NT2/D1 (cell line): Measurements from ENCODE around the gene C10orf143.

Experiments
- DNase-seq: peaks from one replicate; pipeline ENCODE4 v3.0.0-alpha.2; 2011; ENCODE audit warnings: low read depth, low spot score
- H3K27me3 ChIP-seq: 2 replicates; pipeline ENCODE4 v1.6.0; 2011; ENCODE audit warnings: mild to moderate bottlenecking; ENCODE audit not compliant: insufficient read length, insufficient read depth
- H3K36me3 ChIP-seq: 2 replicates; pipeline ENCODE4 v1.6.1; 2011; ENCODE audit warnings: mild to moderate bottlenecking, low read length, mixed read lengths; ENCODE audit not compliant: insufficient read depth, insufficient read length
- H3K4me1 ChIP-seq: 2 replicates; pipeline ENCODE4 v1.5.1; 2011; ENCODE audit not compliant: insufficient read depth, insufficient read length
- H3K4me3 ChIP-seq: 2 replicates; pipeline ENCODE4 v1.5.1; 2011; ENCODE audit warnings: low read depth; ENCODE audit not compliant: insufficient read length
- H3K9ac ChIP-seq: 2 replicates; pipeline ENCODE4 v1.6.0; 2011; ENCODE audit warnings: low read depth; ENCODE audit not compliant: insufficient read length
- H3K9me3 ChIP-seq: 2 replicates; pipeline ENCODE4 v1.5.1; 2011; ENCODE audit warnings: mild to moderate bottlenecking, low read length; ENCODE audit not compliant: insufficient read depth
- SUZ12 ChIP-seq: IDR thresholded peaks from 2 replicates; pipeline ENCODE4 v1.6.1; 2011; ENCODE audit not compliant: insufficient read length, insufficient read depth; ENCODE audit errors: extremely low read depth
- YY1 ChIP-seq: IDR thresholded peaks from 2 replicates; pipeline ENCODE4 v1.6.1; 2011; ENCODE audit not compliant: insufficient read length, insufficient read depth
- ZNF274 ChIP-seq: IDR thresholded peaks from 2 replicates; pipeline ENCODE4 v1.6.1; 2011; ENCODE audit warnings: mild to moderate bottlenecking, low read depth, low read length

Gene C10orf143

DNA sequence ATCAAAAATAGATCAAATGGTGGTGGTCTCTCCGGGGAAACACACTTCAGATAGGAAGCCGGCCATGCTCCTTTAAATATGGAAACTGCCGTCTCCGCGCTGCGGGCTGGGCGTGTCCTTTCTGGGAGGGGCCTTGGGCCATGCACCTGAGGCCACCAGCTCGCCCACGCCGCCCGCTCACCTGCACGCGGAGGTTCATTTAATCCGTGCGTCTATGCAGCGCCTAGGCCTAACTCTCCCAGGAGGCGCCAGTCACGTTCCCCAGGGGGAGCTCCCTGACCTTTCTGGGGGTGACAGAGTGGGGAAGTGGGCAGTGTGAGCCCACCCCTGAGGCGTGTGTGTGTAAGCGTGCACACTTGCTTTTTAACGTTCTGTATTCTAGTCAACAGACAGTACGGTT is 64.0 kb downstream of the C10orf143 start:
- H3K9ac ChIP-seq = no peak overlapping the region
- H3K27me3 ChIP-seq = no peaks in the 10 kb centered on the region
- no peaks in the 10 kb centered on the region for H3K36me3 ChIP-seq
- no peaks in the 10 kb centered on the region for H3K9me3 ChIP-seq
- no peak for DNase-seq
- H3K4me1 ChIP-seq = no peaks in the 10 kb centered on the region
- no peak overlapping the region for H3K4me3 ChIP-seq
- TF ChIP-seq SUZ12 = no peak
- TF ChIP-seq ZNF274 = no peak
- no peak for TF ChIP-seq YY1

- H3K4me1 ChIP-seq = no peaks in the 10 kb centered on the region
- TF ChIP-seq YY1 (no peak), ZNF274 (no peak), SUZ12 (no peak)
- H3K9ac ChIP-seq = no peak overlapping the region
- no peaks in the 10 kb centered on the region for H3K9me3 ChIP-seq
- no peak overlapping the region for H3K4me3 ChIP-seq
- H3K27me3 ChIP-seq = no peaks in the 10 kb centered on the region
- H3K36me3 ChIP-seq = no peaks in the 10 kb centered on the region
- DNase-seq = no peak
Measured at GRCh38 chr10:130045801-130046321, 64.8 kb downstream of the C10orf143 start.

DNA sequence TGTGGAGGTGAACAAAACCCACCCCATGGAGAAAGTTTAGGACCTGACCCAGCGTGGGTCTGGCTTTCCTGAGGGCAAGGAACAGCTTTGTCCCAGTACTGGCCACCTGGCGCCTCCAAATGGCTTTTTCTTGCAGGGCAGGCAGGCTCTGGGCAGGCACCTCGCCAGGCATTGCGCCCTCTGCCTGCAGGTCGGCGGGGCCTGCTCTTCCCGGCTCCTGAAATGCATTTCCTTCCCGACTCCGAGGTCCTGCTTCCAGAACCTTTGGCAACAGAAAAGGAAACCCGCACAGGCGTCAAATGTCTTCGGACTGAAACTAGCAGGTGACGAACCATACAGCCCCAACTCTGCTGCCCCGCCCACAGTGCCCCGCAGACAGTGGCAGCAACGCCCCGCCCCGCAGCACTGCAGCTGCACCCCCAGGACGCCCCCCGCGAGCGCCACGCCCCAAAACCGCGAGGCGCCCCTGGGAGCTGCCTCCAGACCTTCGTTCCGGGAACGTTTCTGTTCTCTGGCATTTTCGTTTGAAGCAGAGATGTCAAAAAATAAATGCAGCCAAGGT is 65.5 kb downstream of the C10orf143 start:
- Histone ChIP-seq H3K9ac (no peak overlapping the region), H3K4me3 (no peak overlapping the region), H3K4me1 (no peaks in the 10 kb centered on the region), H3K27me3 (no peaks in the 10 kb centered on the region), H3K9me3 (no peaks in the 10 kb centered on the region), H3K36me3 (no peaks in the 10 kb centered on the region)
- DNase-seq = peak; percentile 8
- TF ChIP-seq SUZ12 = no peak
- no peak for TF ChIP-seq YY1
- TF ChIP-seq ZNF274 = no peak

DNA sequence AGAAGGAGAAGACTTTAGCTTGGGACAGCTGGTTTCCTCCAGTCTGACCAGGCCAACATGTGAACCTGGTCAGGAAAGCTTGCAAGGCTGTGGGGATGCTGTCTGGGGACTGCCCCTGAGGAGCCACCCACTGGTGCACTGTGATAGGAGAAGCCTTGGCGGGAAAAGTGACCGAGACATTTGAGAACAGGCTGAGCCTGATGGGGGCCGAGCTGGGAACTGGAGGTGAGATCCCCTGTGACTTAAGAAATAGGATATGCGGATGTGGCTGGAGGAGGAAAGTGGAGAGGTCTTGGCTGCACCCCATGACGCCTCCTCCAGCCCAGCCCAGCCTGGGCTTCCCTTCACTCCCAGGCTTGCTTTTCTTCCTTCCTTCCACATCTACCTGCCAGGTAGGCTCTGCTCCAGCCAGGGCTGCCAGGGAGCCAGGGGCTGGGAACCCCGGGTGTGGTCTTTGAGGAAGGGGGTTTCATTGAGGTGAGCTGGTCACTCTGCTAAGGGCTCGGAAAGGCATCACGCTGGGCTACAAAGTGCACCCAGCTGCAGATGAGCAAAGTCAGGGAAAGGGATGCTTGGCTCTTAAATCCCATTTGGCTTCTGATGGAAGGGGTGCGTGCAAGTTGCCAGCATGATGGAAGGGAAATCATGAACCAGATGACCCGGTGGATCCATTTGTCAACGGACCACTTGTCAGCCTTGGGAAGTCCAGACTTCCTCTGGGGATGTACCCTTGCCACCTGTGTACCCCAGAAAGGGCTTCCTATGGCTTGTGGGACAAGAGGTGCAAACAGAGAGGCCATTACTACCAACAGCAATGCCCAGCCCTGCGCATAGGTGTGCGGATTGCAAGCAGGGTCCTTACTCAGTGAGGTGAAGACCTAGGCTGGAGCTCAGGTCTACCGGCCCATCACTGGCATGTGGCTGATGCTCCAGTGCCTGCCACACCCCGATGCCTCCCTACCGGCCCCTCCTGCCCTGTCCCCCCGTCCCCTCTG is 66.3 kb downstream of the C10orf143 start:
- no peak for DNase-seq
- H3K4me3 ChIP-seq = no peak overlapping the region
- no peak for TF ChIP-seq SUZ12
- TF ChIP-seq ZNF274 = no peak
- TF ChIP-seq YY1 = no peak
- H3K9me3 ChIP-seq = no peaks in the 10 kb centered on the region
- no peaks in the 10 kb centered on the region for H3K36me3 ChIP-seq
- H3K9ac ChIP-seq = no peak overlapping the region
- H3K27me3 ChIP-seq = no peaks in the 10 kb centered on the region
- H3K4me1 ChIP-seq = no peaks in the 10 kb centered on the region

GRCh38 chr10:130043491-130043890 is 67.1 kb downstream of the C10orf143 start:
- Histone ChIP-seq H3K4me1 (no peaks in the 10 kb centered on the region), H3K9me3 (no peaks in the 10 kb centered on the region), H3K4me3 (no peak overlapping the region), H3K36me3 (no peaks in the 10 kb centered on the region), H3K9ac (no peak overlapping the region), H3K27me3 (no peaks in the 10 kb centered on the region)
- TF ChIP-seq YY1 (no peak), ZNF274 (no peak), SUZ12 (no peak)
- DNase-seq = no peak

GRCh38 chr10:130042381-130042780 is 68.2 kb downstream of the C10orf143 start:
- H3K9ac ChIP-seq = no peak overlapping the region

More at GRCh38 chr10:130042381-130042780, 68.2 kb downstream of the C10orf143 start:
- Histone ChIP-seq H3K4me3 (no peak overlapping the region), H3K9me3 (no peaks in the 10 kb centered on the region), H3K4me1 (no peaks in the 10 kb centered on the region), H3K36me3 (no peaks in the 10 kb centered on the region), H3K27me3 (no peaks in the 10 kb centered on the region)
- TF ChIP-seq ZNF274 (no peak), YY1 (no peak), SUZ12 (no peak)
- no peak for DNase-seq
